WTC11 (cell line): ENCODE data around the gene ERC2.

Experiments used
- CREB1 ChIP-seq: sonication (generic); formaldehyde crosslinking; IDR thresholded peaks from 2 replicates; pipeline ENCODE4 v1.8.0; 2023; ENCODE audit warnings: mild to moderate bottlenecking, missing genetic modification reagents
- CTCF ChIP-seq: fragments of 200-600 bp; IDR thresholded peaks from 2 replicates; pipeline ENCODE4 v1.8.0; 2022; ENCODE audit warnings: antibody characterized with exemption
- ESRRA ChIP-seq: sonication (generic); formaldehyde crosslinking; IDR thresholded peaks from 2 replicates; pipeline ENCODE4 v1.8.1; 2022; ENCODE audit warnings: mild to moderate bottlenecking, missing genetic modification reagents, borderline replicate concordance
- FOXK1 ChIP-seq: sonication (generic); formaldehyde crosslinking; IDR thresholded peaks from 2 replicates; pipeline ENCODE4 v1.8.0; 2022; ENCODE audit warnings: mild to moderate bottlenecking, moderate library complexity, missing genetic modification reagents
- IRF1 ChIP-seq: sonication (generic); formaldehyde crosslinking; IDR thresholded peaks from 2 replicates; pipeline ENCODE4 v1.8.0; 2023; ENCODE audit warnings: missing genetic modification reagents
- NR1H2 ChIP-seq: sonication (generic); formaldehyde crosslinking; IDR thresholded peaks from 2 replicates; pipeline ENCODE4 v1.9.0; 2021; ENCODE audit warnings: mild to moderate bottlenecking, moderate library complexity, missing genetic modification reagents
- RELA ChIP-seq: sonication (generic); formaldehyde crosslinking; IDR thresholded peaks from 2 replicates; pipeline ENCODE4 v1.8.1; 2022; ENCODE audit warnings: missing genetic modification reagents, mild to moderate bottlenecking, borderline replicate concordance
- SMAD4 ChIP-seq: sonication (generic); formaldehyde crosslinking; IDR thresholded peaks from 2 replicates; pipeline ENCODE4 v1.8.0; 2022; ENCODE audit warnings: mild to moderate bottlenecking, missing genetic modification reagents
- ZNF263 ChIP-seq: sonication (generic); formaldehyde crosslinking; IDR thresholded peaks from 2 replicates; pipeline ENCODE4 v1.8.1; 2022; ENCODE audit warnings: low read depth, mild to moderate bottlenecking, moderate library complexity, missing genetic modification reagents

GRCh38 chr3:55910543-55910942 lies 557.7 kb downstream of the ERC2 start:
- TF ChIP-seq RELA (CRISPR knock-in tag), result no peak
- TF ChIP-seq SMAD4 (CRISPR knock-in tag), result no peak
- TF ChIP-seq ZNF263, result no peak
- no peak for TF ChIP-seq CTCF
- no peak for TF ChIP-seq CREB1
- no peak for TF ChIP-seq ESRRA (CRISPR knock-in tag)
- TF ChIP-seq NR1H2 (CRISPR knock-in tag), result no peak
- no peak for TF ChIP-seq FOXK1 (CRISPR knock-in tag)
- TF ChIP-seq IRF1 (CRISPR knock-in tag), result no peak
